GM19239 (cell line): ENCODE results near the gene SAA1.

ENCODE experiments used
- DNase-seq: peaks from one replicate; pipeline ENCODE4 v3.0.0; 2011; ENCODE audit warnings: low spot score; ENCODE audit not compliant: insufficient read length
- FAIRE-seq: peaks from 2 replicates; lab custom pipeline; 2011; peaks lifted over from hg19 to GRCh38; lab: Jason Lieb, UNC

Gene SAA1

GRCh38 chr11:18307461-18308139 is 41.5 kb downstream of the SAA1 start:
- FAIRE-seq, result no peak
- no peak for DNase-seq

DNA sequence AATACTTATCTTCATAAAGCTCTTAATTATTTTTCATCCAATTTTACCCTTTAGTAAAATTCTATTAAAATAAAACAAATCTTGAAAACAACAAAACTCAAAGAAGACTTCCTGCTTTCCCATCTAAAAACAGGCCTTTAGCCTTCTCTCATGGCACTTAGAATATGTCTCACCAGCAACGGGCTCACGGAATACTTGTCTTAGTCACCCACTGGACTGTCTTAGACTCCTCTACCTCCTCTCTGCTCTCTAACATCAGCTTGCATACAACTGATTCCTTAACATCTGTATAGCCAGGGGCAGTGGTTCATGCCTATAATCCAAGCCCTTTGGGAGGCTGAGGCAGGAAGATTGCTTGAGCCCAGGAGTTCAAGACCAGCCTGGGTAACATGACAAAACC is 42.2 kb downstream of the SAA1 start:
- DNase-seq, result no peak
- FAIRE-seq, result no peak

- DNase-seq, result no peak
- no peak for FAIRE-seq
Observed at GRCh38 chr11:18309691-18310090, 43.6 kb downstream of the SAA1 start.

DNA sequence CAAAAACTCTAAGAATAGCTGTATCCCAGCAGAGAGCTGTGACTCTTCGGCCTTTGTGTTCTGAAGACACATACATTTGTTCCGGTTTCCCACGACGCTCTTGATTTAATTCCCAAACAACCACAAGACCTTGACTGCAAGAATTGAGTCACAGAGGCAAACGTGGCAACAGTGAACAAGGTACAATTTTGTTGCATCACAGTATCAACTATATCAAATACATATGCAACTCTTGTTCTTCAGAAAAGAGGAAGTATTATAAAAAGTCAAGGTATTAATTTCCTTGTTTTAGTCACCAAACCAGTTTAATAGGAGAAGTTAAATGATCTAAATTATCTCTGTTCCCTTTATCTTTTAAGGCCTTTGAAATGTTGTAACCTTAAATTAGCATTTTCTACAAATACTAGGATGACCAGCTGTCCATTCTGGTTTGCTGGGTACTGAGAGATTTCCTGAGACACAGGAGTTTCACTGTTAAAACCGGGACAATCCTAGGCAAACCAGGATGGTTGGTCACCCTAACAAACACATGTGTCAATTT is 44.8 kb downstream of the SAA1 start:
- FAIRE-seq (peak; percentile 68), DNase-seq (no peak)

- FAIRE-seq, result no peak
- no peak for DNase-seq
Observed at GRCh38 chr11:18312012-18312411, 45.9 kb downstream of the SAA1 start.

GRCh38 chr11:18312663-18313420 is 46.8 kb downstream of the SAA1 start:
- no peak for FAIRE-seq
- DNase-seq, result no peak

- FAIRE-seq, result no peak
- no peak for DNase-seq
Observed at GRCh38 chr11:18313965-18314763, 48.1 kb downstream of the SAA1 start.

- FAIRE-seq (no peak), DNase-seq (no peak)
Observed at GRCh38 chr11:18314784-18315523, 48.9 kb downstream of the SAA1 start.

DNA sequence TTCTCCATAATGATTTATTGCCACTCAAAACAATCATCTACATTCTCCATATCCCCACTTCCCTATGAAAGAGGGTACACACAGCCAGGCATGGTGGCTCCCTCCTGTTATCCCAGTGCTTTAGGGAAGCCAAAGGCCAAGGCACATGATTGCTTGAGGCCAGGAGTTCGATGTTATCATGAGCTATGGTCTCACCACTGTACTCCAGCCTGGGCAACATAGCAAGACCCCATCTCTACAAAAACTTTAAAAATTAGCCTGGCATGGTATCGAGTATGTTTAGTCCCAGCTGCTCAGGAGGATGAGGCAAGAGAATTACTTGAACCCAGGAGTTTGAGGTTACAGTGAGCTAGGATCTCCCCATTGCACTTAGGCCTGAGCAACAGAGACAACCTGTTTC is 49.8 kb downstream of the SAA1 start:
- FAIRE-seq, result no peak
- DNase-seq, result no peak

DNA sequence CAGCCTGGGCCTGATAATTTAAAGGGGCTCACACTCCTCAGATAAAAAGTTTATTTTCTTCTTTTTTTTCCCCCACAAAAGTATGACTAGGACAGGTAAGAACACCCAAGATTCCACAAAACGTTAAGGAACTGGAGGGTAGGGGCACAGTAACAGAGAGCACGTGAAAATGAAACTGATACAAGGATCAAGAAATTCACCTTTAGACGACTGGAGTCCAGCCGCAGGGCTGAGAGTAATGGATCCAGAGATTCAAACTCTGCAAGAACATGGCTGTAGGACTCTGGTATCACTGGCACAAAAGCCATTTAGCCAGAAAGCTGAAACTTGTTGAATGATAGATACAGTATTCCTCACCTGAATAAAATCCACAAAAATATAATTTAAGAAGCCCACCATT is 51.5 kb downstream of the SAA1 start:
- FAIRE-seq, result no peak
- DNase-seq, result no peak
